GM18870 (cell line): ENCODE results near the gene PLA2R1.
"Not testable (repeated sequence)": the region's sequence is repeated elsewhere in the genome, so short reads cannot be mapped to it uniquely, and the experiment has no call there.

Experiments used
- ATAC-seq: cut with Tn5 transposase; IDR thresholded peaks from one replicate; pipeline ENCODE4 v1.9.1; 2021; ENCODE audit warnings: moderate library complexity; ENCODE audit not compliant: unreplicated experiment

The PLA2R1 gene

DNA sequence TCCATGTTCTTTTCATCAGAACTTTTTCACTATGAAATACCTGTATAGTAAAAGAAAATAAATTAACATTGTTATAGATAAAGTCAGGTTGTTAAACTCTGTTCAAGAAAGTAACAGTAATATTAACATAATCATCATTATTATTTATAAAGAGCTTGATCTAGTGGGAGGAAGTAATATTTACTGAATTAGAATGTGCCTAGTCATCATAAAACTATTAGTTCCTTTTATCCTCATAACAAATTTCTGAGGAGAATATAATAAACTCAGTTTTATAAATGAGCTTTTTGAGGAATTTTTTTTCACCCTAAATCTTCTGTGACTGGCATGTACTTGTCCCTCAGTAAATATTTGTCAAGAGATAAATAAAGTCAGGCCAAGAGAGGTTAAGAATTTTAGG lies 78.4 kb downstream of the PLA2R1 start:
- no peak for ATAC-seq

DNA sequence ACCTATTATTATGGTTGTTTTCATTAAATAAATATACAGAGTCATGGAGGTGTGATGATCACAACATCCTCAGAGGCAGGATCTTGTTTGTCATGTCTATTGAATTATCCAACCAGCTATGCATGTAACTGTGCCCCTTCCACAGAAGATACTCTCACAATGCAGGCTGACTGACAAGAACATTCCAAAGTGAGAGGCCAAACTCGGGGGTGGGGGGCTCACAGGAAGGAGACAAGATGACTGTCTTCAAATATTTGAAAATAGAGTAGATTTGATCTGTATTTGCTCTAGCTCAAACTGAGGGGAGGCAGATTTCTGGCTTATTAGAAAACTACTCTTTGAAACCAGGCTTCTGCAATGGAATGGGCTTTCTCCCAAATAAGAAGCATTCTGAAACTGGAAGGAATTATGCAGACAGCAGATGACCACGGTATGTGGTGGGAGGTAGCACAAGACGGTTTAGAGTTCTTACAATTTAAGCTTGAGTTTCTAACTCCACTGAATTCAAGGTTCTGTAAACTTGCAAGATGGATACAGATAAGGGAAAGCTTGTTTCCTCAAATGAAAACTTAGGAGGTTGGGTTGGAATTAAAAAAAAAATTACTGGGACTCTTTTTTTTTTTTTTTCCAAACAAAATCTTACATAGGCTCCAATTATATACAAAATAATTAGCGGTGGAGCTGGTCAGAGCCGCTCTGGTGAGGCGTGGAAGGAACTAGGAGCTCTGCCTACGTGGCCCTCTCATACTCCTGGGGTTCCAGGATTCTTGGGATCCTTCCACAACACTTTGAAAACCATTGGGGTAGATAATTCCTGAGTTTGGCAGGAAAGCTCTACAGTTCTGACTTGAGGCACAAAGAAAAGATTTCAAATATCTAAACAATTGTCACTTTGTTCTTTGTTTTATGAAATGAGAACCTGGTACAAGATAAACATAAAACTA lies 79.3 kb downstream of the PLA2R1 start:
- ATAC-seq = no peak

DNA sequence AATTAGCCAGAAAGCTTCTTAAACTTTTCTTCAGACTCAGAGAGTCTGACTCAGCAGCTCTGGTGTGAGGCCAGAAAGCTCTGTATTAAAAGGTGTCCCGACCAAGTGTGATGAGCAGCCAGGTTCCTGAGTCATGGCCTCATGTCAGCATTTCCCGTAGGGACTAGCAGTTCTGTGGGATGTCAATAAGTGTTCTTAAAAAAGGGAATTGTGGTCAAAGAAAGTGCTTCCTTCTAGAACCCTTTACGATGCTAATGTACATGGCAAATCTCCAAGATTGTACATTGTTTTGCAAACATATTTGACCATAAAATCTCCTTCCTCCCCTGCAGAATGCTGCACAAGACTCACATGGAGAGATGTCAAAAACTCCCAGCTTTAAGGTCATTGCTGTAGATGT lies 80.1 kb downstream of the PLA2R1 start:
- ATAC-seq = no peak

DNA sequence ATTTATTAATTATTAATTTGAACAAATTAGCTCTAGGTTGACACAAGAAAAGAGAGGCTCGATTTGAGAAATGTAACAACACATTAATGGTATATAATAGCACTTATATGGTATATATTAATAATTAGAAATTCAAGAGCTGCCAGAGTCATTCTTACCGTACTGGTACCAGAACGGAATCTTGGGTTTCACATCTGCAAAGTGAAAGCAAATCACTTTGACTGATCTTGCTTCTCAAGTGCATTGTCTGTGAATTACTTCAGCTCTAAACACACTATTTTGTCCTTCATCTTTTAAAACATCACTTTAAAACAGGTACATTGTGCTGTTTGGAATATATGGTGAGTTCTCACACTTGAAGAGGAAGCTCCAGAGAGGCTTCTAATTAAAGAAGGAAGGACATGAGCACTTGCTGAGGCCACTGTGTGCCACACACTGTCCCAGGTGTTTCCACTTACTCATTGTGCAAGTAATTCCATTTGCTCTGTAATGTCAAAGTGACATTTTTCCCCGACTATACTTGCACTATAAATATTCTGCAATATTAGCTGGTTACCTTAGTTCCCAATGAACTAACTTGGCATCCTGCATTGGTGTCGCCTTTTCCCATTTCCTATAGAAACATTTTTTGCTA lies 85.8 kb downstream of the PLA2R1 start:
- ATAC-seq = no peak

DNA sequence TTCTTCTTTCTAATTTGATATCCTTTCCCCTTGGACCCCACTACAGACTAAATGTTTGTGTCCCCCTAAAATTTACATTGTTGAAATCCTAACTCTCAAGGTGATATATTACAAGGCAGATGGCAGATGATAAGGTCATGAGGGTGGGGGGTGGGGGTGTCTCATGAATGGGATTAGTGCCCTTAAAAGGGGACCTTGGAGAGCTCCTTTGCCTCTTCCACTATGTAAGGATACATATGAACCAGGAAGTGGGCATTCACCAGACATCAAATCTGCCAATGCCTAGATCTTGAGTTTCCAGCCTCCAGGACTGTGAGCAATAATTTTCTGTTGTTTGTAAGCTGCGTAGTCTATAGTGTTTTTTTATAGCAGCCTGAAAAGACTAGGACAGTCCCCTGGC lies 89.1 kb downstream of the PLA2R1 start:
- ATAC-seq = no peak

DNA sequence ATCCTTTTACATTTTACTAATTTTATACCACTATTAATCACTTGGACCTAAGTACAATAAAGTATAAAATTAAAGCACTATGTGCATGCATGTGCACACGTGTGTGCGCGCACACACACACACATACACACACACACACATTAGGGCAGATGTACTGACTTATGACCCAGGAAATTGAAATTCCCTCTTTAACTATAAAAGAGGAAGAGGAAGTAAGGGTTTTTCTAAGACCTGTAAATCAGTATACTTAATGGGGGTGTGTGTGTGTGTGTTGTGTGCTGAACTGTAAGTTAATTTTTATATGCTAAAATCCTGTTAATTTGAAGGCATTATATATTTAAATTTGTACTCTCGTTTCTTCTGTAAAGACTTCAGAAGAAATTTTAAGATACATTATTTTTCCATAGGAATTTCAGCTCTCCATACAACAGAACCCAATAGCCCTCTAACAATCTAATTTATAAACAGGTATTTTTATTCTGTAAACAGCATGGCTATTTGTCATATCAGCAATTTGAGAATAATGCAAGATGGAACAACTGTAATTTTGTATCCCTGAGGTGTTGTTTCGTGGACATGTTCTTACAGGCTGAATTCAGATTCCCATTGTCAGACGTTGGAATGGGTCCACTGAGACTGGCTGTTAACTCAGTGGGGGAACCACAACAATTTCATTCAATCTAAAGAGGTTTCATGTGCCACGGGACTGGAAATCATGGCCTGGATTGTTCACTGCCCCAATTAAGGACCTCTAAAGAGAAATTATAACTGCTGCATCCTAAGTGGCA lies 90.9 kb downstream of the PLA2R1 start:
- no peak for ATAC-seq

DNA sequence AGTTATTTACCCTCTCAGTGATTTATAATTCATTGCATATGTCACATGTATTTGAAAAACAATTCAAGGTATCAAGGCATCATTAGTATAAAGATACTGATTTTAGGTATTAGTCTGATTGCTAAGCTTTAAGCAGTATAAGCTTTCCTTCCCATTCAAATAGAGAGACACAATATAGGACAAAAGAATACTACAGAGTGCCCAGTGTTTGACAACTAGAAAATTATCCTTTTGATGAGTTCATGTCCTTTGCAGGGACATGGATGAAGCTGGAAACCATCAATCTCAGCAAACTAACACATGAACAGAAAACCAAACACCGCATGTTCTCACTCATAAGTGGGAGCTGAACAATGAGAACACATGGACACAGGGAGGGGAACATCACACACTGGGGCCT lies 91.9 kb downstream of the PLA2R1 start:
- ATAC-seq = not testable (repeated sequence)

DNA sequence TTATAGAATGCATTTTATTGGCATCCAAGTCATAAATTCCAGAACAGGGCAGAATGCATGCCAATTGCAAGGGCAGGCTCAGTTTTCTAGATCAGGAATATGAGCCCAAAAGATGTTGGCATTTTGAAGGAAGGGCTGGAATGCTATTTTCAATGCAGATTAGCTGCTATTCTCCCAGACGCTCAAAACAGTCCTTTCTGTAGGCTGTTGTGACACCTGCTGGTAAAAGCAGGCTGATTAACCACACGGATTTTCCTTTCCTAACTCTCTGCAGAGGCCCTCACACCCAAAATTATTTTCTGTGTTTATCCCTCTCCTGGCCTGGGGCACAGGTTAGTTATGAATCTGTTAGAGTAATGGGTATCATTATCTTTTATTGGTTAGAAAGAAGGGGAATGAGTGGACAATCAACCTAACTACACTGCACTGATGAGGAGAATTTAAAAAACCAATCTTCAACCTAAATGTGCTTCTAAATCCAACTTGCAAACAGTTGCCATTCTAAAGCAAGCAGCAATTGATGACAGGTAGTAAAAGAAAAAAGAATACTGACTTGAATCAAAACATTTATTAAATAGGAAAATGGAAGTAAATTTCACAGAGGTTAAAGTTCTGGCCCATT lies 94.0 kb downstream of the PLA2R1 start:
- ATAC-seq = peak; percentile 41

DNA sequence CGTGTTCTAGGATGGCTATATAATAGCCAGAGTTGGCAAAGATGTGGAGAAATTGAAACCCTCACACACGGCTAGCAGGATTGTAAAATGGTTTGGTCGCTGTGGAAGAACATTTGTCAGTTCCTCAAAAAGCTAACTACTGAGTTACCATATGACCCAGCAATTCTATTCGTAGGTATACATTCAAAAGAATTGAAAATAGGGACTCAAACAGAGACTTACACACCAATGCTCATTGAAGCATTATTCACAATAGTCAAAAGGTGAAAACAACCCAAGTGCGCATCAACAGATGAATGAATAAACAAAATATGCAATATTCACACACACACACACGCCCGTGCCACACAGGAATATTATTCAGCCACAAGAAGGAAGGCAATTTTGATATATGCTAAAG lies 98.7 kb downstream of the PLA2R1 start:
- ATAC-seq = peak; percentile 76

DNA sequence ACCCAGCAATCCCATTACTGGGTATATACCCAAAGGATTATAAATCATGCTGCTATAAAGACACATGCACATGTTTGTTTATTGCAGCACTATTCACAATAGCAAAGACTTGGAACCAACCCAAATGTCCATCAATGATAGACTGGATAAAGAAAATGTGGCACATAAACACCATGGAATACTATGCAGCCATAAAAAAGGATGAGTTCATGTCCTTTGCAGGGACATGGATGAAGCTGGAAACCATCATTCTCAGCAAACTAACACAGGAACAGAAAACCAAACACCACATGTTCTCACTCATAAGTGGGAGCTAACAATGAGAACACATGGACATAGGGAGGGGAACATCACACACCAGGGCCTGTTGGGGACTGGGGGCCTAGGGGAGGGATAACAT lies 99.9 kb downstream of the PLA2R1 start:
- ATAC-seq = not testable (repeated sequence)

DNA sequence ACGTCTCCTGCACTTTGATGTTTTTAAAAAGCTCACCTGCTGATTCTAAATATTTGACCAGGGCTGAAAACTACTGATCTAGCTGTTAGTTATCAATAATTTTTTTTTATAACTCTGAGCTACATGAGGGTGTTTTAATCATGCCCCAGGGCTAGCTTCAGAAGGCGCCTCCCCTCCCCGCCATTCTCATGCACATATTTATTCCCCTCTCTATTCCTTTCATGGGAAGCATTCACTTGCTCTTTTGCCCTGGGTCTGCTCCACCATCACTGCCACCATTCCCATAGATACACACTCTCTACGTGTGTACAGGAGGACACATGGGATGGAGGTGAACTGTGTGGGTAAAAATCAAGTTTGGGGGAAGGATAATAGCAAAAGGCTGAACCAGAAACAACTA lies 101.0 kb downstream of the PLA2R1 start:
- ATAC-seq = no peak

DNA sequence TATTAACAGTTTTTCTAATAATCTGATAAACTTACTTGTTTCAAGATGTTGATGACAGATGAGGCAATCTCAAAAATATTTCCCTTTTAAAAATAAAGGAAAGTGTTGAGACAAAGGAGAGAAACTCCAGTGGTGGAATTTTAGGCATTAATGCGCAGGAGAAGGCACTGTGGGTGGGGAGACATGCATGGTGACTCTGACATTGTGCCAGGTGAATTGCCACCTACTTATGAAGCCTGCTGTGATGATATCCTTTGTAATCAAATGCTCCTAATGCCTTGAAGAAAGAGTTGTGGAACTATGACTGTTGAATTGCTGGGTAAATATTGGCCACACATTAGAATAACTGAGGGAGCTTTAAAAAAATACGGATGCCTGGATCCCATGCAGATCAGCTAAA lies 101.4 kb downstream of the PLA2R1 start:
- ATAC-seq = no peak

DNA sequence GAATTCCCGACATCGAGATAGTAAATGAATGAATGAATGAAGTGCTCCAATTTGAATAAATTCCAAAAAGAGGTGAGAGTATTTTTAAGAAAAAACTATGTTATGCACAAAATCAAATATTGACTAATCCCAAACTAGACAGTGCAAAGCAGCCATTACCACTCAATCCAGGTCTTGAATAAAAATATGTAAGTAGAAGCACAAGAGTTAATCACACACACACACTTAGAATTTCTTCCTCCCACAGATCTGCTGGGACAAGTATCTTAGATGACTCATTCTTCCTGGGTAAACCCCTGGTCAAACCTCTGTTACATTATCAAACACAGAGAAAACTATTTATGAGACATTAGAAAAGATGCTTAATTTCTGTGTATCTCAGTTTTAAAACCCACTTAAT lies 102.0 kb downstream of the PLA2R1 start:
- no peak for ATAC-seq

DNA sequence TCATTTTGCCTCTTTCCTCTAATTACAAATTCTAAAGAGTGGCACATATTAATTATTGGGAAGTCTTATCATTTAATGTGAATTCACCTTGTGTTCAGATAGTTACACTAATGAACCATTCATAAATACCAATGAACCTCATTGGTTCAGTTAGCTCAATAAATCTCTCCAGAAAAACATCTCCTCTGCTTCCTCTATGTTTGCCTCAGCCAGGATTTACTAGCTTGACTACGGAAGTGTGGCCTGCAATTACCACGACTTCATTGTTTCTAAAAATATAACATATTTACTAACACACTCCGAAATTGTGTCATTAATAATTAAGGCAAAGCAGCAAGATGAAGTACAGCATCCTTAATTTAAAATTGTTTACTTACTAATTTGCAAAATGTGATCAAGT lies 103.3 kb downstream of the PLA2R1 start:
- ATAC-seq = no peak

DNA sequence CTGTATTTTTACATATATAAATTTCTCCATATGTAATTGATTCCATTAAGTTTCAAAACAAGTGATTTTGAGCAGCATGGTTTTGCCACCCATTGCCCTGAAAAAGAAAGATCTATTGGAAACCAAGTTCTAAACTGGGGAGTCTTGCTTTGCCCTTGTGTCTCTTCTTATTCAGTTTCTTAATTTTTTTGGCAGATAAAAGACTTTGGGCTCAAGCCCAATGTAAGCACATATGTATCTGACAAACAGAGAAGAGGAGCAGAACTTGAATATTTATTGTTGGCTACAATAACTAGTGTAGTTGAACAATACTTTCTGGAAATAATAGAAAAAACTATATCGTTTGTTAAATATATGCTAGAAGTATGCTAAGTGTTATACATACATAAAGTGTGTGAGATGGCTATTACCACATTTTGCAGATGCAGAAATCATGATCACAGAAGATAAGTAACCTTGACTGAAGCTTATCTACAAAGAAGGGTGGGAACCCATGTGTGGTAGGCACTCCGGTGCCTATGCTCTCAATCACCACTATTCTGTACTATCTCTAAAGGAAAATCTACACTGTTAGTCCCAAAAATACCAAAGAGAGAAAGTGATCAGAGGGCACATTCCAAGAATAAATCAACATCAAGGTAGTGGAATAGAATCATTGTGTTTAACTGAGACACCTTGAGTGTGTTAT lies 109.1 kb downstream of the PLA2R1 start:
- no peak for ATAC-seq

DNA sequence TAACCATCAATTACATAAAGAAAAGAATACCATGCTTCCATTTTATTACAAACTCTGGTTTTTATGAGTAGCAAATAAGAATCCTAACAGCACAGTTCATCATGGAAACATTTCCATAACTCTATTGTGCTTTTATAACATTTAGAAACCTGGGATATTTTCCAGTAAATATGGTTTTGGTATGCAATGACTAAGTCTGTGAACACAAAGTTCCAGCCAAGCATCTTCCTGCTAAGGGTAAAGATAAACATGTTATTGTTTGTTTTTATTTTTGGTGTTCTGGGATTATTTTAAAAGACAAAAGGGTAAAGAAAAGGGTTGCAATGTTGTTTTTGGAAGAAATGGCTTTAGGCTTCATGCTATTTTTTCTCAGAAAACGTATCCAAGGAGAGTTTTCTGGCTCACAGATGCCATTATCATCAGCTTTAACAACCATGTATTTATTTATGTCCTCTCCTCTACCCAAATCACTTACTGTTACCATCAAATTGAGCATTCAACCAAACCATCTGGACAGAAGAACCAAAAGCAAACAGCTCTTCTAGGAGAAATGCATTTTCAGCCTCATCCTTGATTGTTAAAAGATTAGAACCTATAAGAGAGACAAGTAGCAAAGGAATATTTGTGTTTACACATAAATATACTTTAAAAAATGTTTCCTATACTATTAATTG lies 116.0 kb downstream of the PLA2R1 start:
- no peak for ATAC-seq

DNA sequence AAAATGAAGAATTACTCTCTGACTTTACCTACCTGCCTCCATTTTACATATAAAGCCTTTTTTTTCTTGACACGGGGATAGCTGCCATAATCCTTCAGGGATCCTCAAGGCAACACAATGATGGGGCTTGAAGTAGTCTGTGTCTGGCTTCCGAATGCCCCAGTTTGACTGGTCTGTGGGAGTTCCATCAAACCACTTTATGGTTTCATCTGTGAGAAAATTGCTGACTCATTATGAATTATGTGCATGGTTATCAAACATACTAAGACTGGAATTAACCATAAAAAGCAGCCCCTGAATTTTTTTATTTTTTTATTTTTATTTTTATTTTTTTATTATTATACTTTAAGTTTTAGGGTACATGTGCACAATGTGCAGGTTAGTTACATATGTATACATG lies 117.5 kb downstream of the PLA2R1 start:
- ATAC-seq = no peak

DNA sequence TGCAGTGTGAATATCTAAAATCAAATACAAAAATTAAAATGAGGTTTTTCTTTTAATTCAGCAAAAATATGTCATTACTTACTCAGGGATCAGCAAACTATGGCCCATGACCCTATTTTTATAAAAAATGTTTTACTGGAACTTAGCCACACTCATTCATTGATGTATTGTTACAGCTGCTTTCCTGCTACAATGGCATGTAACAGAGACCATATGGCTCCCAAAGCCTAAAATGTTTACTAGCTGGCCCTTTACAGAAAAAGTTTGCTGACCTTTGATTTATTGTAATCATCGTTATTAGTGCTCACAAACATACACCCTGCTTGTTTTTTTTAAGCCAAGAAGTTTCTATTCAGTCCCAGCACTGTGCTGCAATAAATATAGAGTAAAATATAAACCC lies 120.3 kb downstream of the PLA2R1 start:
- no peak for ATAC-seq

DNA sequence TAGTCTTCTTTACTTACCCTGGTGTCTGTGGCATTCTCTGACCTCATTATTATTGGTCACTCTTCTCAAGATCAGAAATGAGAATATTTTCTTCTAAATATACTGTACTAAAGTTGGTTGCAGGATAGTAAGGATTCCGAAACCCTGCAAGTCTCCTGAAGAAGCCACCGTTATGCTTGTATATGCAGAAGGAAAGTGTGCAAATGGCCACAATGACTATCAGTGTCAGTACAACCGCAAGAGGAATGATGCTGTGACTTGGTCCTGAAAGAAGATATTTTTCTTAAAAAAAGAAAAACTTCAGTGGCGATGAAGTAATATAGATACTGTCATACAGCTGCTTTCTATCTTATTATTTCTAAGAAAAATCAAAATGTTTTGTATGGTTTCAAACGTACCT lies 120.7 kb downstream of the PLA2R1 start:
- ATAC-seq = no peak

DNA sequence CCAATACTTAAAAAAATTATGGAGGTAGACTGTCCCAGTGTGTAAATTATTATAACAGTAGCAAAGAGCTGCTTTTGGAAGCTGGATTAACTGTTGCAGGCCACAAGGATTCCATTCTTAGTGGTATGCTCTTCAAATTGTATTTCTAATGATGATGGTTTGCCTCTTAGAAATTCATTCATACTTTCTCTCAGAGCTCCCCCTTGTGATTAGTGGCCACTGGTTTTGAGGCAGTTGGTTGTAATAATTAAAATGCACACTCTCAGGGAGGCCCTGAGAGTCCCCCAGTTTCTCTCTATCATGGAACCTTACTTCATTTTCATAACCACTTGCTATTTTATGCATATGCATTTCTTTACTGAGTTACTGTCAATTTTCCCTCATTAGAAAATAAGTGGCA lies 122.5 kb downstream of the PLA2R1 start:
- ATAC-seq = peak; percentile 65
